Thyroid gland (tissue), 4 donors: ENCODE results near the gene MACF1. TPM values are rescaled to one million over a fixed set of nuclear protein-coding genes. Genes with fewer than 3 reads are reported as not detected.

Experiments
- DNase-seq, 2 donors: peaks; one replicate each; pipeline ENCODE4 v3.0.0-alpha.2; 2019
- H3K27ac ChIP-seq, 3 donors: fragments of 200-600 bp; sonication (generic); 1 replicate in 2 of 3; 2 replicates in 1 of 3; pipeline ENCODE4 v1.5.1; 2016 to 2019; ENCODE audit warnings: mild to moderate bottlenecking in 1 of 3, moderate library complexity in 1 of 3
- H3K27me3 ChIP-seq: fragments of 200-600 bp; sonication (generic); one replicate; pipeline ENCODE4 v1.5.1; 2019
- H3K36me3 ChIP-seq, 2 donors: fragments of 200-600 bp; sonication (generic); one replicate each; pipeline ENCODE4 v1.5.1; 2016 to 2019
- H3K4me1 ChIP-seq, 2 donors: fragments of 200-600 bp; sonication (generic); one replicate each; pipeline ENCODE4 v1.5.1; 2017 to 2019
- H3K4me3 ChIP-seq, 3 donors: fragments of 200-600 bp; sonication (generic); replicated peaks in 1 of 3; 1 replicate in 2 of 3; 2 replicates in 1 of 3; pipeline ENCODE4 v1.5.1; 2016; ENCODE audit warnings: mild to moderate bottlenecking in 1 of 3
- H3K9me3 ChIP-seq: fragments of 200-600 bp; sonication (generic); one replicate; pipeline ENCODE4 v1.5.1; 2017
- CTCF ChIP-seq, 6 experiments: fragments of 200-600 bp in 3 of 6; fragments of 450-650 bp in 3 of 6; sonication (generic) in 3 of 6; IDR thresholded peaks; one replicate each; pipeline ENCODE4 v1.5.1; 2016 to 2019; ENCODE audit warnings: antibody characterized with exemption in 6 of 6, mild to moderate bottlenecking in 2 of 6, inconsistent platforms in 1 of 6, moderate library complexity in 1 of 6
- POLR2A ChIP-seq, 2 donors: fragments of 450-650 bp; IDR thresholded peaks; one replicate each; pipeline ENCODE4 v1.6.1; 2017; ENCODE audit warnings: antibody characterized with exemption in 2 of 2, mild to moderate bottlenecking in 2 of 2, moderate library complexity in 1 of 2
- WGBS, 2 donors: methylation state at CpG; one replicate each; pipeline ENCODE4 v1.1.5; 2017; 5-methylcytosine and 5-hydroxymethylcytosine counted together
- intact Hi-C: fragments of 100-400 bp; cut with DNase I; formaldehyde crosslinking; loops from one replicate; pipeline ENCODE4 v1.15.1; 2023
- total RNA-seq, 4 donors: library from RNA; depleted of rRNA; stranded (reverse); fragments of >200 nt; gene quantifications; one replicate each; pipeline ENCODE4 v1.2.3, GENCODE V29; 2016

Gene MACF1
- total RNA-seq, 4 donors from 2014 or later, result 308 to 834 (median 427) TPM

- Histone ChIP-seq H3K4me3 (no peak overlapping the region), H3K36me3 (no peaks in the 10 kb centered on the region), H3K27me3 (no peaks in the 10 kb centered on the region), H3K27ac (peak overlapping the region in 1 of 3 donors; percentile 21), H3K4me1 (peaks cover 35 to 41% of the 10 kb centered on the region in 2 donors), H3K9me3 (no peaks in the 10 kb centered on the region)
- intact Hi-C loops, result no loop called here
- no peak for DNase-seq
- no peak for TF ChIP-seq CTCF (IDR thresholded peaks at IDR 0.05)
- no peak for TF ChIP-seq POLR2A (IDR thresholded peaks at IDR 0.05)
- WGBS, 2 donors, result 90 to 94% methylated on average over 2 of the region's 2 CpGs
Measured at GRCh38 chr1:39401106-39401505, 196.6 kb downstream of the MACF1 start.

- no peak overlapping the region for H3K4me3 ChIP-seq
- peaks cover 40 to 42% of the 10 kb centered on the region in 2 donors for H3K4me1 ChIP-seq
- no peaks in the 10 kb centered on the region for H3K36me3 ChIP-seq
- WGBS, 2 donors, result 45 to 46% methylated on average over 3 of the region's 3 CpGs
- DNase-seq, result no peak
- H3K27me3 ChIP-seq, result no peaks in the 10 kb centered on the region
- no peaks in the 10 kb centered on the region for H3K9me3 ChIP-seq
- TF ChIP-seq CTCF (IDR thresholded peaks at IDR 0.05), result no peak
- TF ChIP-seq POLR2A (IDR thresholded peaks at IDR 0.05), result no peak
- peak overlapping the region; percentile 74 to 95 (median 94) for H3K27ac ChIP-seq
- intact Hi-C loops, result no loop called here
Measured at GRCh38 chr1:39404876-39405275, 200.4 kb downstream of the MACF1 start.

GRCh38 chr1:39405358-39405757, 200.9 kb downstream of the MACF1 start:
- 40 to 66% methylated on average over 2 of the region's 2 CpGs for WGBS, 2 donors
- no peak for TF ChIP-seq CTCF (IDR thresholded peaks at IDR 0.05)
- TF ChIP-seq POLR2A (IDR thresholded peaks at IDR 0.05), result no peak
- Histone ChIP-seq H3K9me3 (no peaks in the 10 kb centered on the region), H3K4me3 (no peak overlapping the region), H3K27ac (peak overlapping the region; percentile 74 to 95 (median 94)), H3K4me1 (peaks cover 43 to 47% of the 10 kb centered on the region in 2 donors), H3K36me3 (no peaks in the 10 kb centered on the region), H3K27me3 (no peaks in the 10 kb centered on the region)
- intact Hi-C loops, result no loop called here
- peak; percentile 33 to 43 for DNase-seq

GRCh38 chr1:39406533-39407450, 202.3 kb downstream of the MACF1 start:
- peak overlapping the region; percentile 89 to 95 (median 94) for H3K27ac ChIP-seq
- intact Hi-C loops, result no loop called here
- peaks cover 58 to 59% of the 10 kb centered on the region in 2 donors for H3K4me1 ChIP-seq
- DNase-seq, result peak; percentile 55 to 67
- H3K27me3 ChIP-seq, result no peaks in the 10 kb centered on the region
- H3K4me3 ChIP-seq, result no peak overlapping the region
- WGBS, 2 donors, result 46 to 52% methylated on average over 7 of the region's 7 CpGs
- TF ChIP-seq CTCF (IDR thresholded peaks at IDR 0.05) (no peak), POLR2A (IDR thresholded peaks at IDR 0.05) (no peak)
- H3K36me3 ChIP-seq, result no peaks in the 10 kb centered on the region
- no peaks in the 10 kb centered on the region for H3K9me3 ChIP-seq

- no peak overlapping the region for H3K4me3 ChIP-seq
- DNase-seq, result peak; percentile 49 to 56
- intact Hi-C loops, result no loop called here
- no peaks in the 10 kb centered on the region for H3K27me3 ChIP-seq
- no peaks in the 10 kb centered on the region for H3K36me3 ChIP-seq
- H3K9me3 ChIP-seq, result no peaks in the 10 kb centered on the region
- 37 to 39% methylated on average over 6 of the region's 6 CpGs for WGBS, 2 donors
- TF ChIP-seq CTCF (IDR thresholded peaks at IDR 0.05) (no peak), POLR2A (IDR thresholded peaks at IDR 0.05) (peak in 1 of 2 donors; percentile 22)
- H3K27ac ChIP-seq, result peak overlapping the region; percentile 89 to 95 (median 94)
- peaks cover 65 to 66% of the 10 kb centered on the region in 2 donors for H3K4me1 ChIP-seq
Measured at GRCh38 chr1:39407510-39407895, 203.0 kb downstream of the MACF1 start.
